DND-41 (cell line): ENCODE results near the gene KLHDC7B.

Source experiments
- CTCF ChIP-seq: IDR thresholded peaks from 2 replicates; pipeline ENCODE4 v1.5.1; 2012; ENCODE audit warnings: borderline replicate concordance, low read length, moderate library complexity, mild to moderate bottlenecking; ENCODE audit not compliant: poor library complexity, severe bottlenecking; ENCODE audit errors: extremely low read depth
- EZH2 ChIP-seq: IDR thresholded peaks from 3 replicates; pipeline ENCODE4 v1.6.1; 2012; ENCODE audit warnings: borderline replicate concordance, low read depth, mild to moderate bottlenecking, moderate library complexity, low read length, inconsistent platforms; ENCODE audit not compliant: severe bottlenecking

DNA sequence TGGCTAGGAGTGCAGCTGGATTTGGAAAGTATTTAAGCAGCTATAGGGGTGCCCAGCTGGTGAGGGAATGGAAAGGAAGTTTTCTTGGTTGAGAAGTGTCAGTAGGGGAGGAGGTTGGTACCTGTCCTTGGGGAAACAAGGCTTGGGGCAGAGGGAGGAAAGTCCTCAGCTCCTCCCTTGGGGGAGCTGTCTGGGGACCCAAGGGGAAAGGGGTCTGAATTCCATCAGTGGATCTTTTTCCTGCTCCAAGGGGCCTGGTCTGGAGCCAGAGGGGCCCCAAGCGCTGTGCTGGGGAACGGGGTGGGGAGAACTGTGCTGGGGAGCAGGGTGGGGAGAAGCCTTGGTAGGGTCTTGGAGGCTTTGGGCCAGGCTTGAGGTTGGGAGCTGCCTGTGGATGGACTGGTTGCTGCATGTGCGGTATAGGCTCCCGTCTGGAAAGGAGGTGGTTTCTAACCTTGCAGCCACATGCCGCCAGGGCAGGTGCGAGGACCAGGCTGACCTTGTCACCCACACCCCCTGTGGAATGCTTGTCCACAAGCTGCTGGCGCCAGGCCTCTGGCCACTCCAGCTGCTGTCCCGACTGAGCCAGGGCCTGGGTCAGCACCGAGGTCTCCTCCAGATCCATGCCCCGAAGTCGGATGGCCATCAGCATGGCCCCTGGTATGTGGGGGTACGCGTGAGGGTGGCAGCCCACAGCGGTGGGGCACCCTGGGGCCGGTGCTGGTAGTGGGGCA, 16.9 kb upstream of the KLHDC7B start:
- TF ChIP-seq CTCF (no peak), EZH2 (no peak)
